T-helper 2 cell (primary cell): ENCODE data around the gene CENPO.

Source experiments
- DNase-seq, 5 experiments: peaks; one replicate each; pipeline versions ENCODE4 v3.0.0 to v3.0.0-alpha.2; 2012 to 2022

The CENPO gene

DNA sequence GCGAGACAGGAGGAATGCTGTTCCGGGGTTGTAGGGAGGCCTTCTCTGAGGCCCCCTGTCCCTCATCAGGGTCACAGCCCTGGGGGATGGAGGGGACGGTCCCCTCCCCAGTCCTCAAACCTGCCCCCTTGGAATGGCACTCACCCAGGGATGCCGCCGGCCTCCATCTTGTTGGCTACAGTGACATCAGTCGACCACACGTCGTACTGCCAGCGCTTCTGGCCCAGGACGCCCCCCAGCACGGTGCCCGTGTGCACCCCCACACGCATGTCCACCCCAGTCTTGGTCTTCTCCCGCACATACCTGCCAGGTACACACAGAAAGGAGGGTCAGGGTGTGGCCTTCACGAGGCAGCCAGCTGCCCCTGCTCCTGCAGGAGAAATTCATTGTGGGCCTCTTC lies 46.5 kb downstream of the CENPO start:
- no peak for DNase-seq

DNA sequence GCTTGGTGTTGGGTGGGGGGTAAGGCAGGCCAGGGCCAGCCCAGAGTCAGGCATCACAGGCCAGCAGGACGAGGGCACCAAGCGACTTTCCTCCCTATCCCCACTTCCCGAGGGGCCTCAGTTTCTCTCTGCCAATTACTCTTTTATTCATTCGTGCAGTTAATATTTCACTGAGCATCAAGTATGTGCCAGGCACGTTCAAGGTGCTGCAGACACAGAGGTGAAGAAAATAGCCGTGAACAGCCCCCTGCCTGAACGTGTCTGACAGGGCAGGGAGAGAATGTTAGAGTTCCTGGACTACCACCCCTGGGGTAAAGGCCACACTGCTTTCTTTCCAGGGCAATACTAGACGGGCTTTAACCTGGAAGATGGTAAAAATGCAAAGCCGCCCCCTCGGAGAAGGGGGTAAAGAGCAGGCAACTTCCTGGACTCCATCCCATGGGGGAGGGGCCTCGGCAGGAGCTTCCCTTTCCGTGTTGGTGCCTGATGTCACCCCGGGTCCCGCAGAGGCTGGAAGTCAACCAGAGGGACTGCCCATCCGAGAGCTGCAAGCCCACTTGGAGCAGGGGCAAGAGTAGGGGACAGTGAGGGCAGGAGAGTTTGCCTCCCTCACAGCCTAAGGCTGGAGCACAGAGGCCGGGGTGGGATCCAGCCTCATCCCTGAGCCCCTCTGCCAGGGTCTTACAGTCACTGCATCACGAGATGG lies 47.1 kb downstream of the CENPO start:
- no peak for DNase-seq

DNA sequence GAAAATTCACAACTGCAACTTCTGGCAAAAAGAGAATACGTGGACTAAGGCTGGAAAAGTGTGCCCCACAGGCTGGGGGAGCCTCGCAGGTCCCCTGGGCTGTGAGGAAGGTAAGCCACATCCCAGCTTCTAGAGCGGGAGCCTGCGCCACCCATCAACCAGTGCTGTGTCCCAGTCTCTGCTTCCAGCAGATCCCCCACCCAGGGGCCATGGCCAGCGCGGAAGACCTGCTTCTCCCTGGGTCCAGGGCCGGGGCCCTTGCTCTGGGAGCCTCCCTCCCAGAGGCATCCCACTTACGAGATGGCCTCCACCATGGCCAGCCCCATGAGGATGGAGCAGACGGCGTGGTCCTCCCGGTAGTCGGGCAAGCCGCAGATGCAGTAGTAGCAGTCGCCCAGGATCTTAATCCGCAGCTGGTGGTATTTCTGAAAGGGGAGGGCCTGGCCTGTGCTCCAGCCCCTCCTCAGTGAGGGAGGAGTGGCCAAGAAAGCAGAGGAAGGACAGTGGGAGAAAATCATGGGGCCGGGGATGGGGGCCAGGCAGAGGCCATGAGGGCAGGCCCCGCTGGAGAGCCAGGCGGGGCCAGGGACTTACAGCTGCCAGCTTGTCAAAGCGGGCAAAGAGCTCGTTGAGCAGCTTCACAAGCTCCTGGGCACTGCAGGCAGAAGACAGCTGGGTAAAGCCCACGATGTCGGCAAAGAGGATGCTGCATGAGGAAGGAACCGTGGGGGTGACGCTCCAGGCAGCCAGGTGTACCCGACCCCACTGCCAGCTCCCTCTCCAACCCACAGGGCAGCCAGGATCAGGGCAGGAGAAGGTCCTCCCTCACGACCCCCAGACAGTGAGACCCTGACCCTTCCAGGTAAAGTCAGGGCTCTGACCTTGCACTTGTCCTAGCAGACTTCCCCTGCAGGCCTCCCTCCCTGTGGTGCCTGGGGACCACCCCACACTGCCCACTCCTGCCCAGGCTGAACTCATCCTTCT lies 48.0 kb downstream of the CENPO start:
- DNase-seq, result no peak

DNA sequence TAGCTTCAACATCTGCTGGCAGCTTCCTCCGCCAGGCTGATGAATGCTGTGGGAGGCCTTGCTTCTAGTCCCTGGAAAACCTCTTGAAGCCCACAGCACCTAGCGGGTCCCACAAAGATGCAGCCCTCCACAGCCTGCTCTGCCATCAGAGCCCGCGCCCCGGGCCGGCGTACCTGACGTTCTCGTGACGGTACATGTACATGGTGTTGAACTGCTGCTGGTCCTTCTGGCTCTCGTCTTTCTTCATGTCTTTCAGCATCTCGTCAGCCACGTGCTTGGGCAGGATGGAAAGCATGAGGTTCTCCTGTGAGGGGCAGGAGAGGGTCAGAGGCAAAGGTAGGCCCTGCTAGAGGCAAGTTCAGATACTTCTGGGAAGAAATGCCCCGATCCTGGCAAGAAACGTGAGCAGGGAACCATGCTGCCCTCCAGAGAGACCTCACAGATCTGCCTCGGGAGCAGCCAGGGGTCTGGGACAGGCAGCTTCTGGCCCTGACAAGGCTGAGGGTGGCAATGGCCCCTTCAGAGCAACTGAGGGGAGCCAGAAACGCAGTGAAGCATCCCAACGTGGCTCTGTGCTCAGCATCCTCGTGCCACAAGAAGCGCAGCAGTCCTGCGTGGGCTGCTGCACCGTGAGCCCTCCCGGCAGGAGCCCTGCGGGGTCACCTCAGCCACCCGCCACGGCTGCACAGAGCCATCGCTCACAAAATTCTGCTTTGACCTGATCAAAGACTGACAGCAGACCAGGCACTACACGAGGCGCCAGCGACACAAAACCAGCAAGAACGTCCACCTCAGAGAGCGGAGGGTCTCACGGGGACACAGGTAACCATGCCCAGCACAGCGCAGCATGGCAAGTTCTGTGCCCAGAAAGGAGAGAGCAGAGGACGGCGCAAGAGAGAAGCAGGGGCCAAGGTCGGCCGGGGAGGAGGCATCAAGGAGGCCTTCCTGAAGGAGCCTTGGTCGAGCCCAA lies 49.1 kb downstream of the CENPO start:
- DNase-seq, result no peak

GRCh38 chr2:24843330-24843860 lies 50.2 kb downstream of the CENPO start:
- DNase-seq, result no peak

- no peak for DNase-seq
Observed at GRCh38 chr2:24844023-24844685, 50.9 kb downstream of the CENPO start.

DNA sequence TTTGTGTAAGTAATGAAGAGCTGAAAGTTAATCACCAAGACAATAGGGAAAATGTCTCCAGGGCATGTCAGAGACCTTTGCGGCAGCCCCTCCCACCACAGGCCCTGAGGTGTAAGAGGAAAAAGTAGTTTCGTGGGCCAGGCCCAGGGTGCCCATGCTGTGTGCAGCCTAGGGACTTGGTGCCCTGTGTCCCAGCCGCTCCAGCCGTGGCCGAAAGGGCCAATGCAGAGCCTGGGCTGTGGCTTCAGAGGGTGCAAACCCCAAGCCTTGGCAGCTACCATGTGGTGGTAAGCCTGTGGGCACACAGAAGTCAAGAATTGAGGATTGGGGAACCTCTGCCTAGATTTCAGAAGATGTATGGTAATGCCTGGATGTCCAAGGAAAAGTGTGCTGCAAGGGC lies 52.5 kb downstream of the CENPO start:
- DNase-seq, result no peak

GRCh38 chr2:24850944-24851343 lies 57.7 kb downstream of the CENPO start:
- DNase-seq, result no peak

DNA sequence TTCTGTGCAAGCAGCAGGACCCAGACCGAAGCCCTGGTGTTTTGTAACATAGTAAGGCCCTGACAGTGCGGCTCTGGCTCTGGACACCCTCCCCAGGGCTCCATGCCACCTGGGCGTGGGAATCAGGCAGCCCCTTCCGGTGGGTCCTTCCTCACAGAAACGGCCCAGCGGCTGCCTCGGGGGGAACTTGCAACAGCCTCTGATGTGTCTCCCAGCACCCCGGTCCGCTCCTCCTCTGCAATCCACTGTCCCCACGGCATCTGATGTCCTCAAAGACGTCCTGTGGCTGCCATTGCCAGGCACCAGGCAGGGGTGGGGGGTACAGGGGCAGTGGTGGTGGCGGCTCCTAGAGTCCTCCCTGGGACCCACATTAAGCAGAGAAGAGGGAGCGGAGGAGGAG lies 58.8 kb downstream of the CENPO start:
- DNase-seq, result no peak

- no peak for DNase-seq
Observed at GRCh38 chr2:24852431-24853020, 59.3 kb downstream of the CENPO start.

GRCh38 chr2:24853046-24853445 lies 59.8 kb downstream of the CENPO start:
- no peak for DNase-seq

GRCh38 chr2:24853996-24854395 lies 60.8 kb downstream of the CENPO start:
- no peak for DNase-seq

DNA sequence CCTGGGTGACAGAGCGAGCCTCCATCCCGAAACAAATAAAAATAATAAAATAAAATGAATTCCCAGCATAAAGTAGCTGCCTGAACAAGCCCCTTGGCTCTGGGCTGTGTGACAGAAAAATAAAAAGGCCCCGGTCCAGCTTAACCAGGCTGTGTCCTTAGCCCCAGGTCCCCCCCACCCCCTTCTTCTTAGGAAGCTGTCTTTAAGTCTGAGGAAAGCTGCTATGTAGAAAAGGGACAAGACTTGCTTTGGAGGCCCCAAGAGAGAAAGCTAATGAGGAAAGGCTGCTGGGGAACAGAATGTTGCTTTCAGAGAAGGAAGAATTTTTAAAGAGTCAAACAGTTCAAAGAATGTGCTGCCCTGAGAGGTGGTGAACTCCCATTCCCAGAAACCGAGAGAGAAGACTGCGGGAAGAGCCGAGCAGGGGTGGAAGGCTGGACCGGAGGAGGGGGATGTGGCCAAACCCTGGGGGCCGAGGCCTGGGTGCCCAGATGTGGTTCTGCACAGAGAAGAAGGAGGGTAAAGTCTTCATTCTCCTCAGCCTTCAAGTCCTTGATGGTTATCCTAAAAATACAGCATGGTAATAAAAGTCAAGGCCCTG lies 61.9 kb downstream of the CENPO start:
- no peak for DNase-seq

DNA sequence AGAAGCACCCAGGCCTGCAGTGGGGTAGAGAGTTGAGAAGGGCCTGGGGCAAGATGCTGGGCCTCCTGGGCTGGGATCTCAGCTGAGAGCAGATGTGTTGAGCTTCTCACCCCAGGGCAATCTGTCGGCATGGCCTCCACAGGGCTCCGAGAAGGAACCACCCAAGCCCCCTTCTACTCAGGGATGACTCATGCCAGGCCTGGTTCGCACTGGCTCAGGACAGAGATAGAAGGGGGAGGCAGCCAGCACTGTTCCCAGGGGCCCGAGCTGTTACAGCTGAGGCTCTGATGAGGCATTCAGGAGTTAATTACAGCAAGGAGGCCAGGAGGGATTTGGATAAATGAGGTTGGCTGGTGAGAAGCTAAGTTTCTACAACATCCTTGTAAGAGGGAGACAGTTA lies 62.5 kb downstream of the CENPO start:
- no peak for DNase-seq

GRCh38 chr2:24856791-24857211 lies 63.6 kb downstream of the CENPO start:
- DNase-seq, result no peak

DNA sequence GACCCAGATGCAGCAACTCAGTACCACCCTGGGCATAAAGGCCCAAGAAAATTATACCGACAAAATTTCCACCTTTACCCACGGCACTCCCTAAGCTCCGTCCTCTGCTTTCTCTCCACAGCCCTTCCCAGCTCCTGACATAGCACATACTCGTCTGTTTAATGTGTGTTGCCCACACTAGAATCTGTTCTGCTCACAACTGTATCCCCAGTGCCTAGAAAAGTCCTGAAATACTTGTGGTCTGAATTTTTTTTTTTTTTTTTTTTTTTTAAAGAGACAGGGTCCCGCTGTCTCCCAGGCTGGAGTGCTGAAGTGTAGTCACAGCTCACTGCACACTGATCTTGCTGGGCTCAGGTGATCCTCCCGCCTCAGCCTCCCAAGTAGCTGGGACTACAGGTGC lies 64.5 kb downstream of the CENPO start:
- DNase-seq, result no peak

- DNase-seq, result no peak
Observed at GRCh38 chr2:24858996-24859395, 65.8 kb downstream of the CENPO start.

- no peak for DNase-seq
Observed at GRCh38 chr2:24859968-24860600, 66.9 kb downstream of the CENPO start.

DNA sequence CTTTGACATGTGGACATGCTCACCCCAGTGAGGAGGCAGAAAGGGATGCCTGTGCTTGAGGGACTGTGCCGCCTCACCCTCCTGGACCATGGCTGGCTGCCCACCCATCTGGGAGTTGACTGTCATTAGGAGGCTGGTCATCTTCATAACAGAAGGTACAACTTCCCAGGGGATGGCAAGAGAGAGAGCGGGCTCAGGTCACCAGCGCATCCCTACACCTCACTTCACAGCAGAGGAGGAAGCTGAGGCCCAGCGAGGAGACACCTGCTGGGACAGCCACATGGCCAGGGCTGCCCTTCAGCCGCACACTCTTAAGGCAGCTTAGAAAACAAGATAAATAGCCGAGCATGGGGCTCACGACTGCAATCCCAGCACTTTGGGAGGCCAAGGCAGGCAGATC lies 67.4 kb downstream of the CENPO start:
- DNase-seq, result no peak

DNA sequence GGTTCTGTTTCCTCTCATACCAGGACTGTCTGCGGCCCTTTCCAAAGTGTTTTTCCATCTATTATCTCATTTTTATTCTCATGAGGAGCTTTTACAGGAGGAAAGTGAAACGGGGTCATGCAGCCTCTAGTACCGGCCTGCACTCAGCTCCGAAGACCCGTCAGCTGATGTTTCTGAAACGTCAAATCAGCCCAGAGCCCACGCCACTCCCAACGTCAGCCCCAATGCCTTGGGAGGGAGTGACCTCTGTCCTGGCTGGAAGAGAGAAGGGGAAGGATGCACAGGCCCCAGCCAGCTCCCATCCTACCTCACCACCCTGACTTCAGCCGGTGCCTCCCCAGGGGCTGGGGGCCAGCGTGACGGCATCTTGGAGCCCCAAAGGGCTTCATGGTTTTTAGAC lies 68.3 kb downstream of the CENPO start:
- no peak for DNase-seq

- no peak for DNase-seq
Observed at GRCh38 chr2:24863641-24864040, 70.4 kb downstream of the CENPO start.
